IMR-90 (cell line): ENCODE results near the gene NEURL1.

ENCODE experiments used
- BHLHE40 ChIP-seq: fragments of 150-350 bp; IDR thresholded peaks from 2 replicates; pipeline ENCODE4 v1.6.1; 2016; ENCODE audit warnings: mild to moderate bottlenecking, low read depth, low read length
- CHD1 ChIP-seq: IDR thresholded peaks from 2 replicates; pipeline ENCODE4 v1.6.1; 2012; ENCODE audit warnings: low read depth, low read length, improper control_type of control experiment
- CTCF ChIP-seq: conservative IDR thresholded peaks from 2 replicates; pipeline ENCODE4 v1.5.1; 2012; ENCODE audit warnings: mild to moderate bottlenecking, low read depth, low read length, improper control_type of control experiment
- MAFK ChIP-seq: IDR thresholded peaks from 2 replicates; pipeline ENCODE4 v1.6.1; 2012; ENCODE audit warnings: low read depth, low read length, improper control_type of control experiment
- MAZ ChIP-seq: IDR thresholded peaks from 2 replicates; pipeline ENCODE4 v1.6.1; 2012; ENCODE audit warnings: low read depth, mild to moderate bottlenecking, low read length, improper control_type of control experiment, moderate library complexity, borderline replicate concordance
- MXI1 ChIP-seq: IDR thresholded peaks from 2 replicates; pipeline ENCODE4 v1.6.1; 2012; ENCODE audit warnings: low read depth, mild to moderate bottlenecking, low read length, moderate library complexity, borderline replicate concordance
- NFE2L2 ChIP-seq: fragments of 150-350 bp; IDR thresholded peaks from 2 replicates; pipeline ENCODE4 v1.6.1; 2016; ENCODE audit warnings: low read depth, mild to moderate bottlenecking, low read length
- POLR2A ChIP-seq: IDR thresholded peaks from 2 replicates; pipeline ENCODE4 v1.6.1; 2012; ENCODE audit warnings: mild to moderate bottlenecking, low read depth, low read length
- RAD21 ChIP-seq: IDR thresholded peaks from 2 replicates; pipeline ENCODE4 v1.6.1; 2012; ENCODE audit warnings: low read length, improper control_type of control experiment
- SMC3 ChIP-seq: fragments of 150-350 bp; IDR thresholded peaks from 2 replicates; pipeline ENCODE4 v1.6.1; 2016; ENCODE audit warnings: low read depth, mild to moderate bottlenecking, antibody characterized with exemption, low read length, moderate library complexity
- TF ChIP-seq, protein P1 (sequence below): fragments of 150-350 bp; IDR thresholded peaks from 2 replicates; pipeline ENCODE4 v1.6.1; 2016; ENCODE audit warnings: low read depth, mild to moderate bottlenecking, low read length, moderate library complexity, borderline replicate concordance

DNA sequence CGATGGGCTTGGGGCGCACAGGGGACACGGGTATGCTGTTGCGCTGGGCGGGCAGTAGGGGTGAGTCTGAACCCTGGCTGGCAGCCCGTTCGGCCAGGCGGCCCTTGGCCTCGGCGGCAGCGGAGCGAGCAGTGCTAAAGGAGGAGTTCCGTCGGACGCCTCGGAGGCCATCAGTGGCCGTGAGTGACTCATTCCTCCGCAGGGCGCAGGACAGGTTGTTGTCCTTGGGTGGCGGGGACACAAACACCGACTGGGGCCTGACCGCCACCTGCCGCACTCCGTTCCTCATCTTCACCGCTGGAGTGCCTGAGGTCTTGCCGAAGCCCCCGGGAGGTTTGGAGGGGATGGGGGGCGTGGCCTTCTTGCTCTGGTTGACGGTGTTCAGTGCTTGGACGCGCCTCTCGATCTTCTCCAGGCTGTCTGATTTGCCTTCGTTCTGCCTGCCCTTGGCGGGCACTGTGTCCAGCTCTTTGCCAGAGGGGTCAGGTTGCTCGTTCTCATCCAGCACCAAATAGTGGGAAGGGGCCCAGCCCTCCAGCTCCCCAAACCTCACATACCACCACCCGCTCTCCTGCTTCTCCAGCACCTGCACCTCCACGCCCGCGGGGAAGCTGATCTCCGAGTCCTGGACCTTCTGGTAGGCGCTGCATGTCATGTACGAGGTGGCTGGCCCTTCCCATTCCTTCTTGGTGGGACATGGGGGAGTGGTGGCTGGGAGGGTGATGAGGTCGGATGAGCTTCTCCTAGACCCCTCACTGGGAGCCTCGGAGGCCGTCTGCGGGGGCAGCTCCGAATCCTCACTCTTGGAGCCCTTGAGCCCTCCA lies 108.7 kb downstream of the NEURL1 start:
- TF ChIP-seq MAZ, result no peak
- TF ChIP-seq POLR2A, result no peak
- no peak for TF ChIP-seq CTCF
- TF ChIP-seq MAFK, result no peak
- TF ChIP-seq RAD21, result no peak
- TF ChIP-seq SMC3, result no peak
- no peak for TF ChIP-seq MXI1
- TF ChIP-seq CHD1, result no peak
- TF ChIP-seq, protein P1, sequence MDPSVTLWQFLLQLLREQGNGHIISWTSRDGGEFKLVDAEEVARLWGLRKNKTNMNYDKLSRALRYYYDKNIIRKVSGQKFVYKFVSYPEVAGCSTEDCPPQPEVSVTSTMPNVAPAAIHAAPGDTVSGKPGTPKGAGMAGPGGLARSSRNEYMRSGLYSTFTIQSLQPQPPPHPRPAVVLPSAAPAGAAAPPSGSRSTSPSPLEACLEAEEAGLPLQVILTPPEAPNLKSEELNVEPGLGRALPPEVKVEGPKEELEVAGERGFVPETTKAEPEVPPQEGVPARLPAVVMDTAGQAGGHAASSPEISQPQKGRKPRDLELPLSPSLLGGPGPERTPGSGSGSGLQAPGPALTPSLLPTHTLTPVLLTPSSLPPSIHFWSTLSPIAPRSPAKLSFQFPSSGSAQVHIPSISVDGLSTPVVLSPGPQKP, result no peak
- no peak for TF ChIP-seq NFE2L2
- TF ChIP-seq BHLHE40, result no peak
